ENCODE measurements around the gene ISCU. TPM values are rescaled to one million over a fixed set of nuclear protein-coding genes. Genes with fewer than 3 reads are reported as not detected.
"Not testable (repeated sequence)": the region's sequence is repeated elsewhere in the genome, so short reads cannot be mapped to it uniquely, and the experiment has no call there.

Gene ISCU
- total RNA-seq, 1 donor: 184 TPM

DNA sequence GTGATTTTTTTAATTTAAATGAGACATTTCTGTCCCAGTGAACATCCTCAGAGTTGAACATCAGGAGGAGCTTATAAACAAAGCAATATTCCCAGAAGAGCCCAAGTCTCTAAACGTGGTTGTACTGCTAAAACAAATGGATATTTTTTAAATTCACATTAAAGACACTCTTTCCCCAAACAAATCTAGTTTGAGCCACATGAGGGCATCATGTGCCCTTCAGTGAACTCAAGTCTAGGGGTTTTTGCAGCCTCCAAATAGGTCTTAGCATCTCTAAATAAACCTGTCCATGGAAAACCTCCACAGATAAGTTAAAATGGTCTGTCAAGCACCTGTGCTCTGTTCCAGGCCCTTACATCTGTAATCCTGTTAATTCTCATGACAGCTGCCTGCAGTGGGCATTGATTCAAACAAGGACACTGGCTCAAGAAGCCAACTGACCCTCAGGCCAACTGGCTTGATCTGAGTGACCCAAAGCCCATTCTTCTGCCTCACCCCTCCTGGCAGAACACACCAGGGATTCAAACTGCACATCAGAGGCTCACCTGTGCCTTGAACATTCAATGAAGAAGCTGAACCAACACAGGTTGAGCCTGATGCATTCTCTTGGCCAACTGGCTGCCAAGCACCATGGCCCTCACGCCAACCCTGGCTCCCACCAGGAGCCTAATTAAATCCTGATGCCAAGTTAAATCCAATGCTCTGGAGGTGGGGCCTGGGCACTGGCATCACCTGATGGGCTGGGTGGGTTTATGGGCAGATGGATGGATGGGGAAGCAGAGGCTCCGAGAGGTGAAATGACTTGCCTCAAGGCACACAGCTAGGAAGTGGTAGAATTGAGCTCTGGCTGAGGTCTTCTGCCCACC lies 8.6 kb downstream of the ISCU start:
- Histone ChIP-seq H3K27ac (ENCODE audit: low read depth, low read length) (no peak overlapping the region), H4K20me1 (ENCODE audit: insufficient read depth, low read length) (no peaks in the 10 kb centered on the region), H2AFZ (ENCODE audit: low read length) (no peak overlapping the region), H3K4me2 (ENCODE audit: insufficient read depth, low read length) (no peak overlapping the region), H3K4me3 (ENCODE audit: insufficient read depth, low read length) (no peak overlapping the region), H3K9me3 (ENCODE audit: low read depth, low read length) (no peaks in the 10 kb centered on the region), H3K36me3 (ENCODE audit: insufficient read depth, low read length) (peaks cover 30% of the 10 kb centered on the region), H3K79me2 (ENCODE audit: insufficient read depth, low read length) (no peaks in the 10 kb centered on the region), H3K4me1 (ENCODE audit: insufficient read depth, low read length) (peaks cover 5% of the 10 kb centered on the region), H3K27me3 (ENCODE audit: insufficient read depth, low read length) (no peaks in the 10 kb centered on the region)
- TF ChIP-seq, protein P1, sequence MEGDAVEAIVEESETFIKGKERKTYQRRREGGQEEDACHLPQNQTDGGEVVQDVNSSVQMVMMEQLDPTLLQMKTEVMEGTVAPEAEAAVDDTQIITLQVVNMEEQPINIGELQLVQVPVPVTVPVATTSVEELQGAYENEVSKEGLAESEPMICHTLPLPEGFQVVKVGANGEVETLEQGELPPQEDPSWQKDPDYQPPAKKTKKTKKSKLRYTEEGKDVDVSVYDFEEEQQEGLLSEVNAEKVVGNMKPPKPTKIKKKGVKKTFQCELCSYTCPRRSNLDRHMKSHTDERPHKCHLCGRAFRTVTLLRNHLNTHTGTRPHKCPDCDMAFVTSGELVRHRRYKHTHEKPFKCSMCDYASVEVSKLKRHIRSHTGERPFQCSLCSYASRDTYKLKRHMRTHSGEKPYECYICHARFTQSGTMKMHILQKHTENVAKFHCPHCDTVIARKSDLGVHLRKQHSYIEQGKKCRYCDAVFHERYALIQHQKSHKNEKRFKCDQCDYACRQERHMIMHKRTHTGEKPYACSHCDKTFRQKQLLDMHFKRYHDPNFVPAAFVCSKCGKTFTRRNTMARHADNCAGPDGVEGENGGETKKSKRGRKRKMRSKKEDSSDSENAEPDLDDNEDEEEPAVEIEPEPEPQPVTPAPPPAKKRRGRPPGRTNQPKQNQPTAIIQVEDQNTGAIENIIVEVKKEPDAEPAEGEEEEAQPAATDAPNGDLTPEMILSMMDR (IDR thresholded peaks at IDR 0.05; ENCODE audit: extremely low read depth, low read depth, low read length): peak; percentile 66
- DNase-seq (ENCODE audit: insufficient read length, low spot score, missing footprints): no peak

DNA sequence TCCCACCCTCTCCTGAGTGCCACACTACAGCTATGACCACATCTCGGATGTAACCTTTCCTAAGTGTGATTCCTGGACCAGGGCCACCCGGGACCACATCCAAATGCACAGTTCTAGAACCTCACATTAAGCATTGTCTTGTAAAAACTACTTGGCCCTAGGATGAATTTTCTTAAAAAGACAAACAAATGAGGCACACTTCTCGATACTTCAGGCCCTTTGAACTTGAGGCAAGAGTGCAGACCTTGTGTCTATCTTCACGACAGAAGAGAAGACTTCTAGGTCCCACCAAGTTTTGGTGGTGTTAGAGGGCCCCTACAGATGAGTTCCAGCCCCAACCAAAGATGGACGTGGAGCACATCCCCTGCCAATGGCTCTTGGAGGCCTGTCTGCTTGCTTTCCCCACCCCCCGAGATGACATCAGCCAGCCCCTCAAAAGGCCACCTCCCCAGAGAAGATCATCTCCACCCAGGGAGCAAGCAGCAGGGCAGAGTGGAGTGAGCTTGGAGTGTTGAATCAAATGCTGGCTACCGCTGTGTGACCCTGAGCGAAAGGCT lies 9.3 kb downstream of the ISCU start:
- TF ChIP-seq, protein P1 (IDR thresholded peaks at IDR 0.05; ENCODE audit: extremely low read depth, low read depth, low read length): no peak

DNA sequence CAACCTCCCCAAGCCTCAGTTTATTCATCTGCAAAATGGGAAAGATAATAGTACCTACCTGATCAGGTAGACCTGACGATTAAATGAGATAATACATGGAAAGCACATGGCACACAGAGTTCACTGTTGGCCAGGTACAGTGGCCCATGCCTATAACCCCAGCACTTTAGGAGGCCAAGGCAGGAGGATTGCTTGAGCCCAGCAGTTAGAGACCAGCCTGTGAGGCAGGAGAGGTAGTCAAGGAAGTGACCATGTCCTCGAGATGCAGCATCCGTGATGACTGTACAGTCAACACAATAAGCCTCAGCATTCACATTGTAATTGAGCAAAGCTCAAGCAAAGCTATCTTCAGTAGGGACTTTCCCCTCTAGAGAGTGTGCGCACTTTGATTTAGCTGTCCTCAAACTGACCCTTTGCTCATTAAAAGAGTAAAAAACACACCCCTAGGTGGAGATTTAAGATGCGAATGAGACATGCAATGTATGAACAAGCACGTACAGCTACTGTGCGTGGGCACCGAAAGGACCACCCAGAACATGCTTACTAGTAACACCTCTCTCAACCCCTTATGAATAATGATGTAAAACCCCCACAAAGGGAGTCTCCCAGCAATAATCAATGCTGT lies 9.9 kb downstream of the ISCU start:
- H3K4me2 ChIP-seq (ENCODE audit: insufficient read depth, low read length): no peak overlapping the region
- no peak for DNase-seq (ENCODE audit: insufficient read length, low spot score, missing footprints)
- TF ChIP-seq, protein P1 (IDR thresholded peaks at IDR 0.05; ENCODE audit: extremely low read depth, low read depth, low read length): no peak
- no peaks in the 10 kb centered on the region for H3K27me3 ChIP-seq (ENCODE audit: insufficient read depth, low read length)
- no peaks in the 10 kb centered on the region for H3K9me3 ChIP-seq (ENCODE audit: low read depth, low read length)
- H3K27ac ChIP-seq (ENCODE audit: low read depth, low read length): no peak overlapping the region
- no peaks in the 10 kb centered on the region for H4K20me1 ChIP-seq (ENCODE audit: insufficient read depth, low read length)
- no peak overlapping the region for H3K4me3 ChIP-seq (ENCODE audit: insufficient read depth, low read length)
- H2AFZ ChIP-seq (ENCODE audit: low read length): no peak overlapping the region
- H3K79me2 ChIP-seq (ENCODE audit: insufficient read depth, low read length): no peaks in the 10 kb centered on the region
- H3K4me1 ChIP-seq (ENCODE audit: insufficient read depth, low read length): peaks cover 11% of the 10 kb centered on the region
- H3K36me3 ChIP-seq (ENCODE audit: insufficient read depth, low read length): peaks cover 17% of the 10 kb centered on the region

More for the DNA sequence above, 9.3 kb downstream of the ISCU start:
- Histone ChIP-seq H2AFZ (ENCODE audit: low read length) (no peak overlapping the region), H3K36me3 (ENCODE audit: insufficient read depth, low read length) (peaks cover 23% of the 10 kb centered on the region), H4K20me1 (ENCODE audit: insufficient read depth, low read length) (no peaks in the 10 kb centered on the region), H3K27ac (ENCODE audit: low read depth, low read length) (no peak overlapping the region), H3K4me1 (ENCODE audit: insufficient read depth, low read length) (peaks cover 10% of the 10 kb centered on the region), H3K9me3 (ENCODE audit: low read depth, low read length) (no peaks in the 10 kb centered on the region), H3K27me3 (ENCODE audit: insufficient read depth, low read length) (no peaks in the 10 kb centered on the region), H3K79me2 (ENCODE audit: insufficient read depth, low read length) (no peaks in the 10 kb centered on the region), H3K4me2 (ENCODE audit: insufficient read depth, low read length) (no peak overlapping the region), H3K4me3 (ENCODE audit: insufficient read depth, low read length) (no peak overlapping the region)
- DNase-seq (ENCODE audit: insufficient read length, low spot score, missing footprints): no peak

DNA sequence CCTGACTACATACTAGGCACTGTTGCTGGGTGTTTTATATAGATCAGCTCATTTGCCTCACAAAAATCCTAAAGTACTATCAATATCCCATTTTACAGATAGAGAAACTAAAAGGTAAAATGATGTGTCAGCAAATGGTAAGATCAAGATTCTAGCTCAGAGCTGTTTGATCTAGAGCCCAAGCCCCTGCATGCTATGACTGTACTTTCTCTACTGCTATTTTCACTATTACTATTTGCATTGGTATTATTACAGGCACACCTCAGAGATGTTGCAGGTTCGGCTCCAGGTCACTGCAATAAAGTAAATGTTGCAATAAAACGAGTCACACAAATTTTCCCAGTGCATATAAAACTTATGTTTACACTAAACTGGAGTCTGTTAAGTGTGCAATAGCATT lies 10.9 kb downstream of the ISCU start:
- Histone ChIP-seq H3K79me2 (ENCODE audit: insufficient read depth, low read length) (no peaks in the 10 kb centered on the region), H3K9me3 (ENCODE audit: low read depth, low read length) (no peaks in the 10 kb centered on the region), H2AFZ (ENCODE audit: low read length) (no peak overlapping the region), H3K27me3 (ENCODE audit: insufficient read depth, low read length) (no peaks in the 10 kb centered on the region), H4K20me1 (ENCODE audit: insufficient read depth, low read length) (no peaks in the 10 kb centered on the region), H3K36me3 (ENCODE audit: insufficient read depth, low read length) (peaks cover 7% of the 10 kb centered on the region), H3K4me3 (ENCODE audit: insufficient read depth, low read length) (no peak overlapping the region), H3K27ac (ENCODE audit: low read depth, low read length) (no peak overlapping the region), H3K4me2 (ENCODE audit: insufficient read depth, low read length) (no peak overlapping the region), H3K4me1 (ENCODE audit: insufficient read depth, low read length) (peaks cover 11% of the 10 kb centered on the region)
- DNase-seq (ENCODE audit: insufficient read length, low spot score, missing footprints): no peak
- TF ChIP-seq, protein P1 (IDR thresholded peaks at IDR 0.05; ENCODE audit: extremely low read depth, low read depth, low read length): no peak

DNA sequence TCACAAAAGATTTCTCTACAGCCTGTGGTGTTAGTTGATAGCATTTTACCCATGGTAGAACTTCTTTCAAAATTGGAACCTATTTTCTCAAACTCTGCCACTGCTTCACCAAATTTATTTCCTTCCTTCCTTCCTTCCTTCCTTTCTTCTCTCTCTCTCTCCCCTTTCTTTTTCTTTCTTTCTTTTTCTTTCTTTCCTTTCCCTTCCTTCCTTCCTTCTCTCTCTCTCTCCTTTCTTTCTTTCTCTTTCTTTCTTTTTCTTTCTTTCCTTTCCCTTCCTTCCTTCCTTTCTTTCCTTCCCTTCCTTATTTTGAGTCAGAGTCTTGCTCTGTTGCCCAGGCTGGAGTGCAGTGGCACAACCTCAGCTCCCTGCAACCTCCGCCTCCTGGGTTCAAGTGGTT lies 11.9 kb downstream of the ISCU start:
- H3K4me1 ChIP-seq (ENCODE audit: insufficient read depth, low read length): peaks cover 11% of the 10 kb centered on the region
- H3K36me3 ChIP-seq (ENCODE audit: insufficient read depth, low read length); H3K4me2 ChIP-seq (ENCODE audit: insufficient read depth, low read length); H3K27ac ChIP-seq (ENCODE audit: low read depth, low read length); H3K79me2 ChIP-seq (ENCODE audit: insufficient read depth, low read length); H3K9me3 ChIP-seq (ENCODE audit: low read depth, low read length); H3K27me3 ChIP-seq (ENCODE audit: insufficient read depth, low read length); H2AFZ ChIP-seq (ENCODE audit: low read length); H3K4me3 ChIP-seq (ENCODE audit: insufficient read depth, low read length); DNase-seq (ENCODE audit: insufficient read length, low spot score, missing footprints); H4K20me1 ChIP-seq (ENCODE audit: insufficient read depth, low read length): not testable (repeated sequence)

Data from osteoblast (primary cell).